Activated CD8-positive, alpha-beta T cell treated with anti-CD3 and anti-CD28 coated beads, Interleukin-2, amount 10 ng/mL, durations not matched to agents 7 days and 5 days (primary cell): ENCODE measurements around the gene ERF. TPM values are rescaled to one million over a fixed set of nuclear protein-coding genes. Genes with fewer than 3 reads are reported as not detected.

ENCODE experiments used
- ATAC-seq: fragments of 150-1000 bp; cut with Tn5 transposase; one replicate; pipeline ENCODE4 v1.10.0; 2021; ENCODE audit warnings: moderate library complexity
- CTCF ChIA-PET: fragments of 350-600 bp; sonication (Branson Sonifier 250); formaldehyde crosslinking; loops from one replicate; lab custom pipeline; 2021; ENCODE audit warnings: antibody characterized with exemption; lab: Charles Lee
- POLR2A ChIA-PET: fragments of 350-600 bp; sonication (Branson Sonifier 250); formaldehyde crosslinking; loops from one replicate; lab custom pipeline; 2021; ENCODE audit warnings: antibody characterized with exemption; lab: Charles Lee
- DNase-seq: peaks from one replicate; pipeline ENCODE4 v3.0.0-alpha.2; 2020
- H3K27ac Mint-ChIP-seq: one replicate; pipeline ENCODE4 v1.8.0; 2021; ENCODE audit warnings: mild to moderate bottlenecking, mixed read lengths
- H3K27me3 Mint-ChIP-seq: one replicate; pipeline ENCODE4 v1.8.0; 2021; ENCODE audit warnings: low read depth, mixed read lengths
- H3K36me3 Mint-ChIP-seq: one replicate; pipeline ENCODE4 v1.8.0; 2021; ENCODE audit warnings: low read depth, mixed read lengths
- H3K4me1 Mint-ChIP-seq: one replicate; pipeline ENCODE4 v1.8.0; 2021; ENCODE audit warnings: low read depth, mixed read lengths
- H3K4me3 Mint-ChIP-seq: one replicate; pipeline ENCODE4 v1.8.0; 2021; ENCODE audit warnings: mild to moderate bottlenecking, mixed read lengths
- H3K9me3 Mint-ChIP-seq: one replicate; pipeline ENCODE4 v1.8.0; 2022; ENCODE audit warnings: mixed read lengths; ENCODE audit not compliant: insufficient read depth
- total RNA-seq, 2 experiments: library from RNA; stranded (reverse); gene quantifications; one replicate each; pipeline ENCODE4 v1.2.3, GENCODE V29; 2021

The ERF gene
- total RNA-seq, 2 experiments from 2014 or later = 49.9 to 54.5 TPM

- ChIA-PET POLR2A (interaction anchor here (0.9 to 1.8 kb wide), 3 partner anchors 25 to 46 kb away, joined by 4 to 7 read pairs (median 5); no protein-coding TSS in a partner anchor), CTCF (interaction anchor here (1.0 to 9.0 kb wide), 16 partner anchors 11 to 137 kb away, joined by 3 to 113 read pairs (median 6); partner anchors contain the start of gene POU2F2)
- Mint-ChIP-seq H3K36me3 (peaks cover 12% of the 10 kb centered on the region), H3K27ac (peak overlapping the region; percentile 96), H3K27me3 (no peaks in the 10 kb centered on the region), H3K4me3 (peak overlapping the region; percentile 95), H3K4me1 (peaks cover 42% of the 10 kb centered on the region), H3K9me3 (no peaks in the 10 kb centered on the region)
- no peak for DNase-seq
- no peak for ATAC-seq
Measured at GRCh38 chr19:42245231-42245630, 9.7 kb downstream of the ERF start.

GRCh38 chr19:42244347-42245220 lies 10.3 kb downstream of the ERF start:
- Mint-ChIP-seq H3K4me1 (peaks cover 48% of the 10 kb centered on the region), H3K9me3 (no peaks in the 10 kb centered on the region), H3K4me3 (peak overlapping the region; percentile 95), H3K27me3 (no peaks in the 10 kb centered on the region), H3K27ac (peak overlapping the region; percentile 96), H3K36me3 (peaks cover 15% of the 10 kb centered on the region)
- ATAC-seq = peak; percentile 47
- CTCF ChIA-PET = interaction anchor here (0.6 to 9.0 kb wide), 19 partner anchors 11 to 136 kb away, joined by 3 to 113 read pairs (median 4); partner anchors contain the start of gene POU2F2
- DNase-seq = peak; percentile 96
- POLR2A ChIA-PET = interaction anchor here (0.9 to 2.0 kb wide), 3 partner anchors 35 to 45 kb away, joined by 4 to 13 read pairs (median 5); no protein-coding TSS in a partner anchor

- Mint-ChIP-seq H3K27me3 (no peaks in the 10 kb centered on the region), H3K4me1 (peaks cover 54% of the 10 kb centered on the region), H3K4me3 (peak within 1 kb of the TSS; percentile 95), H3K9me3 (no peaks in the 10 kb centered on the region), H3K36me3 (peaks cover 18% of the 10 kb centered on the region), H3K27ac (peak within 1 kb of the TSS; percentile 96)
- ATAC-seq = peak; percentile 81
- peak; percentile 97 for DNase-seq
- ChIA-PET POLR2A (interaction anchor here (0.8 to 2.4 kb wide), 8 partner anchors 9 to 57 kb away, joined by 3 to 15 read pairs (median 4); no protein-coding TSS in a partner anchor), CTCF (interaction anchor here (0.6 to 9.0 kb wide), 20 partner anchors 9 to 159 kb away, joined by 3 to 113 read pairs (median 4); partner anchors contain the start of genes DEDD2, PAFAH1B3, POU2F2 and PRR19)
Measured at GRCh38 chr19:42242512-42243409, 12.2 kb downstream of the ERF start, which contains the start of gene GSK3A. TSS of gene GSK3A (minus strand) at chr19:42242602. CDS start at chr19:42242465, 137 bp downstream.

GRCh38 chr19:42242069-42242511 lies 12.8 kb downstream of the ERF start:
- peak overlapping the region; percentile 83 for H3K27ac Mint-ChIP-seq
- H3K4me1 Mint-ChIP-seq = peaks cover 54% of the 10 kb centered on the region
- ATAC-seq = no peak
- H3K9me3 Mint-ChIP-seq = no peaks in the 10 kb centered on the region
- no peaks in the 10 kb centered on the region for H3K27me3 Mint-ChIP-seq
- ChIA-PET POLR2A (interaction anchor here (0.9 to 2.4 kb wide), 4 partner anchors 9 to 43 kb away, joined by 3 to 15 read pairs (median 6); no protein-coding TSS in a partner anchor), CTCF (interaction anchor here (0.9 to 9.0 kb wide), 15 partner anchors 9 to 134 kb away, joined by 3 to 113 read pairs (median 7); partner anchors contain the start of genes PAFAH1B3, POU2F2 and PRR19)
- no peak for DNase-seq
- H3K4me3 Mint-ChIP-seq = peak overlapping the region; percentile 90
- H3K36me3 Mint-ChIP-seq = peaks cover 18% of the 10 kb centered on the region

- POLR2A ChIA-PET = interaction anchor here (0.5 to 1.0 kb wide), 4 partner anchors 23 to 216 kb away, joined by 3 to 4 read pairs (median 3); partner anchors contain the start of gene DEDD2
- Mint-ChIP-seq H3K27ac (peak overlapping the region; percentile 83), H3K9me3 (no peaks in the 10 kb centered on the region), H3K4me3 (peak overlapping the region; percentile 90), H3K36me3 (peaks cover 26% of the 10 kb centered on the region), H3K4me1 (peaks cover 51% of the 10 kb centered on the region), H3K27me3 (no peaks in the 10 kb centered on the region)
- ATAC-seq = no peak
- no peak for DNase-seq
- CTCF ChIA-PET = interaction anchor here (1.1 to 9.0 kb wide), 7 partner anchors 10 to 132 kb away, joined by 3 to 113 read pairs (median 11); partner anchors contain the start of genes POU2F2 and ZNF526
Measured at GRCh38 chr19:42241279-42241678, 13.6 kb downstream of the ERF start.

- Mint-ChIP-seq H3K27ac (peak overlapping the region; percentile 27), H3K9me3 (no peaks in the 10 kb centered on the region), H3K4me1 (peaks cover 39% of the 10 kb centered on the region), H3K27me3 (no peaks in the 10 kb centered on the region), H3K4me3 (no peak overlapping the region), H3K36me3 (peaks cover 40% of the 10 kb centered on the region)
- ATAC-seq = no peak
- ChIA-PET POLR2A (interaction anchor here (1.0 to 2.1 kb wide), 2 partner anchors 12 to 19 kb away, joined by 3 to 6 read pairs; partner anchors contain the start of gene ZNF526), CTCF (interaction anchor here (0.6 to 6.6 kb wide), 5 partner anchors 9 to 131 kb away, joined by 3 to 30 read pairs (median 6); partner anchors contain the start of genes POU2F2 and ZNF526)
- no peak for DNase-seq
Measured at GRCh38 chr19:42239544-42240220, 15.2 kb downstream of the ERF start.

GRCh38 chr19:42235181-42235580 lies 19.7 kb downstream of the ERF start:
- ATAC-seq (no peak), DNase-seq (no peak)
- ChIA-PET POLR2A (interaction anchor here (0.6 kb wide), 1 partner anchor 35 kb away, joined by 3 read pairs; no protein-coding TSS in a partner anchor), CTCF (interaction anchor here (0.8 to 1.8 kb wide), 4 partner anchors 14 to 127 kb away, joined by 3 to 6 read pairs (median 4); partner anchors contain the start of gene ZNF526)
- H3K27ac Mint-ChIP-seq = peak overlapping the region; percentile 57
- H3K9me3 Mint-ChIP-seq = no peaks in the 10 kb centered on the region
- peaks cover 70% of the 10 kb centered on the region for H3K36me3 Mint-ChIP-seq
- H3K4me1 Mint-ChIP-seq = peaks cover 16% of the 10 kb centered on the region
- no peak overlapping the region for H3K4me3 Mint-ChIP-seq
- H3K27me3 Mint-ChIP-seq = no peaks in the 10 kb centered on the region

- H3K4me1 Mint-ChIP-seq = peaks cover 12% of the 10 kb centered on the region
- no peaks in the 10 kb centered on the region for H3K9me3 Mint-ChIP-seq
- no peaks in the 10 kb centered on the region for H3K27me3 Mint-ChIP-seq
- no peak overlapping the region for H3K27ac Mint-ChIP-seq
- no peak for DNase-seq
- ChIA-PET CTCF (interaction anchor here (0.8 to 1.7 kb wide), 3 partner anchors 13 to 102 kb away, joined by 3 to 4 read pairs (median 3); partner anchors contain the start of genes POU2F2 and ZNF526), POLR2A (interaction anchor here (1.5 kb wide), 1 partner anchor 13 kb away, joined by 4 read pairs; no protein-coding TSS in a partner anchor)
- no peak overlapping the region for H3K4me3 Mint-ChIP-seq
- no peak for ATAC-seq
- H3K36me3 Mint-ChIP-seq = peaks cover 69% of the 10 kb centered on the region
Measured at GRCh38 chr19:42234364-42234763, 20.6 kb downstream of the ERF start.

GRCh38 chr19:42233678-42234292 lies 21.1 kb downstream of the ERF start:
- DNase-seq (no peak), ATAC-seq (no peak)
- POLR2A ChIA-PET = interaction anchor here (1.1 to 1.5 kb wide), 2 partner anchors 8 to 13 kb away, joined by 3 to 4 read pairs; no protein-coding TSS in a partner anchor
- peak overlapping the region; percentile 32 for H3K27ac Mint-ChIP-seq
- H3K27me3 Mint-ChIP-seq = no peaks in the 10 kb centered on the region
- no peaks in the 10 kb centered on the region for H3K9me3 Mint-ChIP-seq
- H3K36me3 Mint-ChIP-seq = peaks cover 68% of the 10 kb centered on the region
- CTCF ChIA-PET = interaction anchor here (0.8 to 1.7 kb wide), 5 partner anchors 8 to 101 kb away, joined by 3 to 4 read pairs (median 3); partner anchors contain the start of genes GSK3A, POU2F2 and ZNF526
- no peak overlapping the region for H3K4me3 Mint-ChIP-seq
- H3K4me1 Mint-ChIP-seq = peaks cover 9% of the 10 kb centered on the region
